Mammary epithelial cell (primary cell): ENCODE results near the gene ABLIM3.

Source experiments
- CTCF ChIP-seq, 2 donors: IDR thresholded peaks in 1 of 2; conservative IDR thresholded peaks in 1 of 2; 2 replicates each; pipeline ENCODE4 v1.5.1; 2011 to 2012; ENCODE audit warnings: inconsistent platforms in 2 of 2, low read length in 2 of 2, mild to moderate bottlenecking in 2 of 2, control low read depth in 1 of 2, low read depth in 1 of 2; ENCODE audit not compliant: insufficient read depth in 1 of 2; ENCODE audit errors: extremely low read depth in 1 of 2
- EZH2 ChIP-seq: IDR thresholded peaks from 2 replicates; pipeline ENCODE4 v1.6.1; 2012; ENCODE audit warnings: low read length, inconsistent platforms, borderline replicate concordance

- TF ChIP-seq CTCF (conservative IDR thresholded peaks at IDR 0.05 in 1 of 2, IDR thresholded peaks at IDR 0.05 in 1 of 2; ENCODE audit: extremely low read depth in 1 of 2, insufficient read depth in 1 of 2, low read depth in 1 of 2, low read length in 2 of 2), result no peak
- TF ChIP-seq EZH2, result no peak
Observed at GRCh38 chr5:149229298-149229937, 88.1 kb downstream of the ABLIM3 start.
